IMR-90 (cell line): ENCODE results near the gene GCK. TPM values are rescaled to one million over a fixed set of nuclear protein-coding genes. Genes with fewer than 3 reads are reported as not detected.

Experiments used
- ATAC-seq: fragments of 200-7000 bp; cut with Tn5 transposase; 2 replicates; pipeline ENCODE4 v1.9.1; 2020; ENCODE audit warnings: low read depth, mild to moderate bottlenecking, moderate library complexity
- BruUV-seq: library from RNA; stranded (reverse); fragments of 400-500 nt; replicated peaks from 2 replicates; lab custom pipeline; 2021; lab: Mats Ljungman, UMichigan
- CTCF ChIA-PET: fragments of 300-600 bp; formaldehyde crosslinking; extraction: SDS; loops from one replicate; lab custom pipeline; 2021; ENCODE audit warnings: antibody characterized with exemption; lab: Yijun Ruan, JAX
- POLR2A ChIA-PET: fragments of 300-600 bp; sonication (Branson Sonifier 250); formaldehyde crosslinking; loops from one replicate; lab custom pipeline; 2022; ENCODE audit warnings: antibody characterized with exemption; ENCODE audit not compliant: unreplicated experiment; lab: Charles Lee
- DNase-seq: peaks from one replicate; pipeline ENCODE4 v3.0.0; 2013
- H2AFZ ChIP-seq: replicated peaks from 2 replicates; pipeline ENCODE3; 2013; ENCODE audit warnings: low read length, mild to moderate bottlenecking; ENCODE audit not compliant: poor library complexity
- H2AK5ac ChIP-seq: 2 replicates; pipeline ENCODE4 v1.6.1; 2013; ENCODE audit warnings: low read depth, low read length, inconsistent platforms
- H2AK9ac ChIP-seq: replicated peaks from 2 replicates; pipeline ENCODE3; 2013; ENCODE audit warnings: mild to moderate bottlenecking, low read depth, low read length, moderate library complexity; ENCODE audit not compliant: poor library complexity
- H2BK120ac ChIP-seq: 2 replicates; pipeline ENCODE4 v1.6.1; 2013; ENCODE audit warnings: low read depth, low read length, inconsistent platforms
- H2BK15ac ChIP-seq: 3 replicates; pipeline ENCODE4 v1.6.1; 2013; ENCODE audit warnings: low read depth, low read length, inconsistent platforms
- H2BK20ac ChIP-seq: 2 replicates; pipeline ENCODE4 v1.6.1; 2013; ENCODE audit warnings: low read depth, mild to moderate bottlenecking, inconsistent platforms, low read length, moderate library complexity
- H2BK5ac ChIP-seq: 2 replicates; pipeline ENCODE4 v1.6.1; 2013; ENCODE audit warnings: mild to moderate bottlenecking, low read depth, low read length, inconsistent platforms; ENCODE audit not compliant: poor library complexity, severe bottlenecking
- H3K14ac ChIP-seq: replicated peaks from 2 replicates; pipeline ENCODE4 v1.6.1; 2013; ENCODE audit warnings: low read depth, low read length, inconsistent platforms
- H3K18ac ChIP-seq: 2 replicates; pipeline ENCODE4 v1.6.1; 2013; ENCODE audit warnings: low read depth, low read length, control low read depth
- H3K23ac ChIP-seq: 2 replicates; pipeline ENCODE4 v1.6.1; 2013; ENCODE audit warnings: low read depth, low read length, inconsistent platforms
- H3K27ac ChIP-seq: 2 replicates; pipeline ENCODE4 v1.5.1; 2013; ENCODE audit warnings: mild to moderate bottlenecking, control low read depth, low read length; ENCODE audit not compliant: insufficient read depth
- H3K27me3 ChIP-seq: 2 replicates; pipeline ENCODE4 v1.6.1; 2013; ENCODE audit warnings: low read length; ENCODE audit not compliant: control insufficient read depth, insufficient read depth
- H3K36me3 ChIP-seq: 2 replicates; pipeline ENCODE4 v1.6.1; 2013; ENCODE audit warnings: low read length, mixed read lengths; ENCODE audit not compliant: control insufficient read depth, insufficient read depth
- H3K4ac ChIP-seq: 2 replicates; pipeline ENCODE4 v1.6.1; 2013; ENCODE audit warnings: low read depth, low read length, inconsistent platforms
- H3K4me1 ChIP-seq: 2 replicates; pipeline ENCODE4 v1.6.1; 2013; ENCODE audit warnings: low read length, mixed read lengths; ENCODE audit not compliant: control insufficient read depth, insufficient read depth
- H3K4me2 ChIP-seq: 2 replicates; pipeline ENCODE4 v1.6.1; 2013; ENCODE audit warnings: low read depth, mild to moderate bottlenecking, control low read depth, low read length, moderate library complexity
- H3K4me3 ChIP-seq: 2 replicates; pipeline ENCODE4 v1.5.1; 2013; ENCODE audit warnings: low read depth, mild to moderate bottlenecking, control low read depth, low read length, moderate library complexity; ENCODE audit not compliant: insufficient read depth
- H3K56ac ChIP-seq: 2 replicates; pipeline ENCODE4 v1.6.1; 2013; ENCODE audit warnings: low read length, inconsistent platforms; ENCODE audit not compliant: insufficient read depth; ENCODE audit errors: extremely low read depth
- H3K79me1 ChIP-seq, 2 experiments: 2 replicates each; pipeline ENCODE4 v1.6.1; 2013; ENCODE audit warnings: low read length in 2 of 2, inconsistent platforms in 1 of 2, low read depth in 1 of 2
- H3K9ac ChIP-seq: 2 replicates; pipeline ENCODE4 v1.6.1; 2013; ENCODE audit warnings: low read depth, low read length, control low read depth
- H3K9me1 ChIP-seq: 2 replicates; pipeline ENCODE4 v1.6.1; 2013; ENCODE audit warnings: low read length, inconsistent platforms; ENCODE audit not compliant: insufficient read depth
- H3K9me3 ChIP-seq: 2 replicates; pipeline ENCODE4 v1.6.1; 2013; ENCODE audit warnings: low read length; ENCODE audit not compliant: control insufficient read depth, insufficient read depth
- H4K20me1 ChIP-seq: 2 replicates; pipeline ENCODE4 v1.6.1; 2013; ENCODE audit warnings: low read length, inconsistent platforms; ENCODE audit not compliant: insufficient read depth
- H4K5ac ChIP-seq: 2 replicates; pipeline ENCODE4 v1.6.1; 2013; ENCODE audit warnings: mild to moderate bottlenecking, low read depth, low read length, control low read depth
- H4K8ac ChIP-seq, 2 experiments: 2 replicates each; pipeline ENCODE4 v1.6.1; 2013; ENCODE audit warnings: low read depth in 2 of 2, low read length in 2 of 2, control low read depth in 1 of 2, inconsistent platforms in 1 of 2
- H4K91ac ChIP-seq: 2 replicates; pipeline ENCODE4 v1.6.1; 2013; ENCODE audit warnings: low read depth, low read length, inconsistent platforms; ENCODE audit not compliant: insufficient read depth
- BHLHE40 ChIP-seq: fragments of 150-350 bp; IDR thresholded peaks from 2 replicates; pipeline ENCODE4 v1.6.1; 2016; ENCODE audit warnings: mild to moderate bottlenecking, low read depth, low read length
- CEBPB ChIP-seq: IDR thresholded peaks from 2 replicates; pipeline ENCODE4 v1.6.1; 2012; ENCODE audit warnings: low read depth, low read length, improper control_type of control experiment
- FOS ChIP-seq: fragments of 150-350 bp; IDR thresholded peaks from 2 replicates; pipeline ENCODE4 v1.6.1; 2016; ENCODE audit warnings: low read depth, low read length
- MAFK ChIP-seq: IDR thresholded peaks from 2 replicates; pipeline ENCODE4 v1.6.1; 2012; ENCODE audit warnings: low read depth, low read length, improper control_type of control experiment
- MAZ ChIP-seq: IDR thresholded peaks from 2 replicates; pipeline ENCODE4 v1.6.1; 2012; ENCODE audit warnings: low read depth, mild to moderate bottlenecking, low read length, improper control_type of control experiment, moderate library complexity, borderline replicate concordance
- MXI1 ChIP-seq: IDR thresholded peaks from 2 replicates; pipeline ENCODE4 v1.6.1; 2012; ENCODE audit warnings: low read depth, mild to moderate bottlenecking, low read length, moderate library complexity, borderline replicate concordance
- POLR2A ChIP-seq: IDR thresholded peaks from 2 replicates; pipeline ENCODE4 v1.6.1; 2012; ENCODE audit warnings: mild to moderate bottlenecking, low read depth, low read length
- RAD21 ChIP-seq: IDR thresholded peaks from 2 replicates; pipeline ENCODE4 v1.6.1; 2012; ENCODE audit warnings: low read length, improper control_type of control experiment
- RCOR1 ChIP-seq: IDR thresholded peaks from 2 replicates; pipeline ENCODE4 v1.6.1; 2012; ENCODE audit warnings: mild to moderate bottlenecking, low read length, improper control_type of control experiment; ENCODE audit not compliant: insufficient replicate concordance
- RFX5 ChIP-seq: IDR thresholded peaks from 2 replicates; pipeline ENCODE4 v1.8.0; 2012; ENCODE audit warnings: low read depth, mild to moderate bottlenecking, low read length, moderate library complexity
- SMC3 ChIP-seq: fragments of 150-350 bp; IDR thresholded peaks from 2 replicates; pipeline ENCODE4 v1.6.1; 2016; ENCODE audit warnings: low read depth, mild to moderate bottlenecking, antibody characterized with exemption, low read length, moderate library complexity
- WGBS, 2 experiments: methylation state at CpG; one replicate each; pipeline versions ENCODE4 v1.1.5 to v1.1.7; 2013; ENCODE audit warnings: missing lambda C conversion rate in 2 of 2; ENCODE audit not compliant: insufficient read length in 1 of 2; ENCODE audit errors: extremely low coverage in 2 of 2; 5-methylcytosine and 5-hydroxymethylcytosine counted together
- dilution Hi-C: fragments of 300-500 bp; cut with HindIII; formaldehyde crosslinking; loops from one replicate; pipeline ENCODE4 v1.14.3; 2018; ENCODE audit warnings: low sequenced_read_pairs; ENCODE audit not compliant: unreplicated experiment
- in situ Hi-C: fragments of 300-500 bp; cut with MboI; formaldehyde crosslinking; loops from 3 replicates; pipeline ENCODE4 v1.14.3; 2019; ENCODE audit warnings: low sequenced_read_pairs, inconsistent platforms, mixed read lengths
- intact Hi-C: fragments of 100-400 bp; cut with micrococcal nuclease; formaldehyde crosslinking; loops from 2 replicates; pipeline ENCODE4 v1.10.0; 2022
- polyA plus RNA-seq, 3 experiments: library from polyadenylated mRNA; depleted of rRNA; stranded (reverse); fragments of >200 nt; gene quantifications; 2 replicates each; pipeline ENCODE4 v1.2.3, GENCODE V29; 2012; ENCODE audit warnings: low replicate concordance in 1 of 3
- total RNA-seq: library from RNA; depleted of rRNA; stranded (reverse); fragments of >200 nt; gene quantifications from 2 replicates; pipeline ENCODE4 v1.2.3, GENCODE V29; 2012

Gene GCK
- total and polyA plus RNA-seq, 2 of the 4 experiments (the other 2 are of a cell fraction) = 0.14 to 0.18 TPM

GRCh38 chr7:44173911-44174693 lies 15.1 kb downstream of the GCK start:
- Histone ChIP-seq H4K91ac (no peak overlapping the region), H3K4ac (no peak overlapping the region), H2AFZ (no peak overlapping the region), H3K14ac (no peak overlapping the region), H3K9ac (no peak overlapping the region), H4K8ac (no peak overlapping the region), H4K5ac (no peak overlapping the region), H2BK15ac (no peak overlapping the region), H3K36me3 (no peaks in the 10 kb centered on the region), H4K20me1 (no peaks in the 10 kb centered on the region), H3K23ac (no peak overlapping the region), H3K9me3 (peaks cover 5% of the 10 kb centered on the region; the same call in 1 of the 2 replicates), H2AK9ac (no peak overlapping the region), H2BK120ac (no peak overlapping the region), H3K27ac (no peak overlapping the region), H3K56ac (no peak overlapping the region), H3K9me1 (no peaks in the 10 kb centered on the region), H2BK20ac (no peak overlapping the region), H3K4me3 (no peak overlapping the region), H3K4me1 (peaks cover 5% of the 10 kb centered on the region), H2BK5ac (no peak overlapping the region), H3K27me3 (peaks cover 37% of the 10 kb centered on the region), H3K18ac (no peak overlapping the region), H2AK5ac (no peak overlapping the region), H3K4me2 (no peak overlapping the region), H3K79me1 (no peaks in the 10 kb centered on the region)
- dilution Hi-C loops = no loop called here
- no CpG with 5 or more reads among the region's 3 CpGs for WGBS, 2 experiments
- ChIA-PET CTCF (no interaction called here), POLR2A (no interaction called here)
- TF ChIP-seq FOS (no peak), MAFK (no peak), RAD21 (no peak), CEBPB (no peak), MAZ (no peak), RCOR1 (no peak), BHLHE40 (no peak), POLR2A (no peak), RFX5 (no peak), SMC3 (no peak), MXI1 (no peak)
- no TSS peak for BruUV-seq
- intact Hi-C loops = no loop called here
- DNase-seq = no peak
- in situ Hi-C loops = no loop called here
- ATAC-seq = no peak
